Endothelial cell of umbilical vein (primary cell): Measurements from ENCODE around the gene HIP1.
"Not testable (repeated sequence)": the region's sequence is repeated elsewhere in the genome, so short reads cannot be mapped to it uniquely, and the experiment has no call there.

ENCODE experiments used
- EZH2 ChIP-seq: IDR thresholded peaks from 2 replicates; pipeline ENCODE4 v1.6.1; 2012; ENCODE audit warnings: borderline replicate concordance, low read depth, mild to moderate bottlenecking, moderate library complexity, low read length, inconsistent platforms; ENCODE audit not compliant: severe bottlenecking
- FOS ChIP-seq: IDR thresholded peaks from 2 replicates; pipeline ENCODE4 v1.6.1; 2011; ENCODE audit warnings: mild to moderate bottlenecking, low read length, moderate library complexity, borderline replicate concordance; ENCODE audit not compliant: insufficient read depth
- GATA2 ChIP-seq: IDR thresholded peaks from 2 replicates; pipeline ENCODE4 v1.7.0; 2011; ENCODE audit warnings: low read depth, mild to moderate bottlenecking, moderate library complexity, mixed read lengths, low read length; ENCODE audit not compliant: insufficient read length, insufficient read depth
- MYC ChIP-seq: IDR thresholded peaks from one replicate; pipeline ENCODE4 v1.6.1; 2011; ENCODE audit warnings: mild to moderate bottlenecking, low read depth, low read length
- POLR2A ChIP-seq: IDR thresholded peaks from 2 replicates; pipeline ENCODE4 v1.6.1; 2012; ENCODE audit warnings: low read depth, mild to moderate bottlenecking, control low read depth, low read length
- POLR2AphosphoS5 ChIP-seq: IDR thresholded peaks from 2 replicates; pipeline ENCODE4 v1.6.1; 2012; ENCODE audit warnings: low read depth, mild to moderate bottlenecking, control low read depth, low read length, moderate library complexity; ENCODE audit not compliant: insufficient read depth
- TF ChIP-seq, protein P1 (sequence below), 2 donors: IDR thresholded peaks; 1 replicate in 1 of 2; 2 replicates in 1 of 2; pipeline ENCODE4 v1.5.1; 2011; ENCODE audit warnings: low read length in 2 of 2, mild to moderate bottlenecking in 2 of 2, moderate library complexity in 2 of 2, control low read depth in 1 of 2, inconsistent platforms in 1 of 2, low read depth in 1 of 2; ENCODE audit not compliant: insufficient read depth in 1 of 2; ENCODE audit errors: extremely low read depth in 1 of 2
- TF ChIP-seq, protein P2 (sequence below): IDR thresholded peaks from 2 replicates; pipeline ENCODE4 v1.6.1; 2011; ENCODE audit not compliant: insufficient read depth, insufficient read length

DNA sequence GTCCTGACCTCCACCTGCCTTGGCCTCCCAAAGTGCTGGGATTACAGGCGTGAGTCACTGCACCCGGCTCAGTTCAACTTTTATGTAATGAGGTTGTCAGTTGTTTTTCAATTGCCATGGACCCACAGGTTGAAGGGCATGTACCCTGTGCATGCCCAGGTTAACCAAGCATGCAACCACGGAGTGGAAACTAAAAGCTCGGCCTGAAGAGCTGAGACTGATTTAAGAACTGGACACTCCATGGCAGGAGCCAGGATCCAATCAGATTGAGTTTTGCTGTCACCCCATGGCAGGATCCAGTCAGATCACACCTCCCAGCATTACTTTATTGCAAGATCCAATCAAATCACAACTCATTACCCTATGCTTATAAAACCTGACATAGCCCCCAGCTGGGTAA, 229.7 kb downstream of the HIP1 start:
- not testable (repeated sequence) for TF ChIP-seq POLR2AphosphoS5, POLR2A, EZH2, FOS, GATA2, MYC
- TF ChIP-seq, protein P1, sequence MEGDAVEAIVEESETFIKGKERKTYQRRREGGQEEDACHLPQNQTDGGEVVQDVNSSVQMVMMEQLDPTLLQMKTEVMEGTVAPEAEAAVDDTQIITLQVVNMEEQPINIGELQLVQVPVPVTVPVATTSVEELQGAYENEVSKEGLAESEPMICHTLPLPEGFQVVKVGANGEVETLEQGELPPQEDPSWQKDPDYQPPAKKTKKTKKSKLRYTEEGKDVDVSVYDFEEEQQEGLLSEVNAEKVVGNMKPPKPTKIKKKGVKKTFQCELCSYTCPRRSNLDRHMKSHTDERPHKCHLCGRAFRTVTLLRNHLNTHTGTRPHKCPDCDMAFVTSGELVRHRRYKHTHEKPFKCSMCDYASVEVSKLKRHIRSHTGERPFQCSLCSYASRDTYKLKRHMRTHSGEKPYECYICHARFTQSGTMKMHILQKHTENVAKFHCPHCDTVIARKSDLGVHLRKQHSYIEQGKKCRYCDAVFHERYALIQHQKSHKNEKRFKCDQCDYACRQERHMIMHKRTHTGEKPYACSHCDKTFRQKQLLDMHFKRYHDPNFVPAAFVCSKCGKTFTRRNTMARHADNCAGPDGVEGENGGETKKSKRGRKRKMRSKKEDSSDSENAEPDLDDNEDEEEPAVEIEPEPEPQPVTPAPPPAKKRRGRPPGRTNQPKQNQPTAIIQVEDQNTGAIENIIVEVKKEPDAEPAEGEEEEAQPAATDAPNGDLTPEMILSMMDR (IDR thresholded peaks at IDR 0.05; ENCODE audit: extremely low read depth in 1 of 2, insufficient read depth in 1 of 2, low read depth in 1 of 2, low read length in 2 of 2), result not testable (repeated sequence)
- TF ChIP-seq, protein P2, sequence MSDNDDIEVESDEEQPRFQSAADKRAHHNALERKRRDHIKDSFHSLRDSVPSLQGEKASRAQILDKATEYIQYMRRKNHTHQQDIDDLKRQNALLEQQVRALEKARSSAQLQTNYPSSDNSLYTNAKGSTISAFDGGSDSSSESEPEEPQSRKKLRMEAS, result not testable (repeated sequence)
